Skeletal muscle tissue (tissue), 4 donors: ENCODE data around the gene MYL5. TPM values are rescaled to one million over a fixed set of nuclear protein-coding genes. Genes with fewer than 3 reads are reported as not detected.
A peak's percentile ranks its signal among the peaks of the same experiment; 100 is the strongest.
"Not testable (repeated sequence)": the region's sequence is repeated elsewhere in the genome, so short reads cannot be mapped to it uniquely, and the experiment has no call there.

Source experiments
- H3K27ac ChIP-seq: one replicate; pipeline ENCODE4 v1.7.0; 2013; ENCODE audit warnings: mild to moderate bottlenecking, low read depth, low read length, inconsistent platforms
- H3K27me3 ChIP-seq, 3 donors: one replicate each; pipeline ENCODE4 v1.7.0; 2013; ENCODE audit warnings: low read length in 3 of 3; ENCODE audit not compliant: control insufficient read depth in 3 of 3, insufficient read depth in 3 of 3
- H3K36me3 ChIP-seq, 3 donors: one replicate each; pipeline ENCODE4 v1.7.0; 2013; ENCODE audit warnings: low read length in 3 of 3; ENCODE audit not compliant: control insufficient read depth in 3 of 3, insufficient read depth in 3 of 3
- H3K4me1 ChIP-seq, 3 donors: one replicate each; pipeline ENCODE4 v1.7.0; 2013; ENCODE audit warnings: low read length in 3 of 3, mild to moderate bottlenecking in 3 of 3; ENCODE audit not compliant: control insufficient read depth in 3 of 3, insufficient read depth in 3 of 3
- H3K4me3 ChIP-seq, 3 donors: one replicate each; pipeline ENCODE4 v1.7.0; 2013; ENCODE audit warnings: low read length in 3 of 3
- H3K9ac ChIP-seq, 3 donors: one replicate each; pipeline ENCODE4 v1.7.0; 2013; ENCODE audit warnings: low read length in 3 of 3, mild to moderate bottlenecking in 3 of 3, moderate library complexity in 2 of 3, low read depth in 1 of 3
- H3K9me3 ChIP-seq, 3 donors: one replicate each; pipeline ENCODE4 v1.7.0; 2013; ENCODE audit warnings: low read length in 3 of 3; ENCODE audit not compliant: control insufficient read depth in 3 of 3
- total RNA-seq: library from RNA; depleted of rRNA; stranded (reverse); fragments of >200 nt; gene quantifications from one replicate; pipeline ENCODE4 v1.2.3, GENCODE V29; 2014
- donor health status: Osteomylitis.

The MYL5 gene
- total RNA-seq, 1 donor from 2014 or later, result 978 TPM

DNA sequence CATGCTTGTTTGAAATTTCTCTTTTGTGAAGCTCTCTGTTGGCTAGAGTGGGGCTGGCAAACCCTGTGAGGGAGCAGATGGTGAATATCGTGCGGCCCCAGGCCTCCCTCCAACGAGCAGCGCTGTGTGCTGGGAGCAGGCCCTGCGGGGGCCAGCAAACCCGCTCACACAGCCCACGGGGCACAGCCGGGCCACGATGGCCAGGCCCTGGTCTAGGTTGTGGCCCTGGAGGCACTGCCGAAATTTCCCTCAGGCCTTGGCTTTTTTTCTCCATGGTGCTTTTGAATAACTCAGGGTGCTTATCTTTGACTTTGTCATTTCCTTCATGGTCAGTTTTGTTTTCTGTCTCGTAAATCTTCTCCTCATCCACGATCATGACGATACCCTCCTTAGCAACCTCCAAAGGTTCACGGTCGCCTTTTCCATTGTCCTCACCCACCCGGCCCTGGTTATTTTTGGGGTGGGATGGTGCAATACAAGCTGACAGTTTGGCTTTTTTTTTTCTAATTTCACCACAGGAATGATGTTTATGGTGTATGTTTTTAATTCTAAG is 52.0 kb downstream of the MYL5 start:
- peak overlapping the region; percentile 40 for H3K27ac ChIP-seq
- H3K9ac ChIP-seq, result peak overlapping the region in 2 of 3 donors; percentile 23 to 50
- peaks cover 9 to 10% (median 9%) of the 10 kb centered on the region in 3 donors for H3K36me3 ChIP-seq
- H3K4me1 ChIP-seq, result peaks cover 9 to 15% (median 9%) of the 10 kb centered on the region in 3 donors
- H3K27me3 ChIP-seq, result no peaks in the 10 kb centered on the region
- no peak overlapping the region for H3K4me3 ChIP-seq
- H3K9me3 ChIP-seq, result no peaks in the 10 kb centered on the region

DNA sequence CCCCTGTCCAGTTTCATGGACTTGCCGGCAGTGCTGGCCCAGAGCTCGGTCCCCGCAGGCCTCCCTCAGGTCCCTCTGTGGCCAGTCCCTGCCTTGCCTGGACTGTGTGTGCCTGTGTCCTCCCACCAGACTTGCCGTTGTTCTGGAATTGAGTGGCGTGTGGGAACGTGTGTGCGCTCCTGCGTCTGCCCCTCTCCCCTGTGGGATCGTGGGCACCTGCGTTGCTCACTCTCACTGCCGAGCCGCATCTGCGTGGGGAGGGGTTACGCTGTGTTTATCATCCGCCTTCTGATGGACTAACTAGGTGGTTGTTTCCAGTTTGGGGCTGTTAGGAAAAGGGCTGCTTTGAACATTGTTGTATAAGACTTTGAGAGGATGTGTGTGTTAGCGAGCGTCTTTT is 52.5 kb downstream of the MYL5 start:
- H3K27me3 ChIP-seq, result no peaks in the 10 kb centered on the region
- no peaks in the 10 kb centered on the region for H3K9me3 ChIP-seq
- peaks cover 9 to 11% (median 9%) of the 10 kb centered on the region in 3 donors for H3K36me3 ChIP-seq
- H3K4me1 ChIP-seq, result peaks cover 9 to 13% (median 9%) of the 10 kb centered on the region in 3 donors
- no peak overlapping the region for H3K4me3 ChIP-seq
- peak overlapping the region in 2 of 3 donors; percentile 16 to 23 for H3K9ac ChIP-seq
- H3K27ac ChIP-seq, result no peak overlapping the region

DNA sequence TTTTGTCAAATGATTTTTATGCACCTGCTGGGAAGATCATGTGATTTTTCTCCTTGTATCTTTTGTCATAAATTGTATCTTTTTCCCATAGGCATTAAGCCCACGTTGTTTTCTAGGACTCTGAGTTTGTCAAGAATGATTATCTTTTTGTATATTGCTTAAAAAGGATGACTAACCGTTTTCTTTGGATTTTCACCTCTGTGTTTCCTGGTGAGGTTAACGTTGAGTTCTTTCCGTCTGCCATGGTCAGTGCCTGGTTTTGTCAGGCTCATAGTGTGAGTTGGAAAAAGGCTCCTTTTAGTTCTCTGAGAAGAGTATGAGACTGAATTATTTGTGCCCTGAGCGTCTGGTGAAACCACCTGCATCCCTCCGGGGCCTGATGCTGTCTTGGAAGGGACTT is 53.2 kb downstream of the MYL5 start:
- Histone ChIP-seq H3K36me3 (peaks cover 12 to 13% (median 12%) of the 10 kb centered on the region in 3 donors), H3K4me1 (peaks cover 9 to 13% (median 9%) of the 10 kb centered on the region in 3 donors), H3K27me3 (no peaks in the 10 kb centered on the region)

DNA sequence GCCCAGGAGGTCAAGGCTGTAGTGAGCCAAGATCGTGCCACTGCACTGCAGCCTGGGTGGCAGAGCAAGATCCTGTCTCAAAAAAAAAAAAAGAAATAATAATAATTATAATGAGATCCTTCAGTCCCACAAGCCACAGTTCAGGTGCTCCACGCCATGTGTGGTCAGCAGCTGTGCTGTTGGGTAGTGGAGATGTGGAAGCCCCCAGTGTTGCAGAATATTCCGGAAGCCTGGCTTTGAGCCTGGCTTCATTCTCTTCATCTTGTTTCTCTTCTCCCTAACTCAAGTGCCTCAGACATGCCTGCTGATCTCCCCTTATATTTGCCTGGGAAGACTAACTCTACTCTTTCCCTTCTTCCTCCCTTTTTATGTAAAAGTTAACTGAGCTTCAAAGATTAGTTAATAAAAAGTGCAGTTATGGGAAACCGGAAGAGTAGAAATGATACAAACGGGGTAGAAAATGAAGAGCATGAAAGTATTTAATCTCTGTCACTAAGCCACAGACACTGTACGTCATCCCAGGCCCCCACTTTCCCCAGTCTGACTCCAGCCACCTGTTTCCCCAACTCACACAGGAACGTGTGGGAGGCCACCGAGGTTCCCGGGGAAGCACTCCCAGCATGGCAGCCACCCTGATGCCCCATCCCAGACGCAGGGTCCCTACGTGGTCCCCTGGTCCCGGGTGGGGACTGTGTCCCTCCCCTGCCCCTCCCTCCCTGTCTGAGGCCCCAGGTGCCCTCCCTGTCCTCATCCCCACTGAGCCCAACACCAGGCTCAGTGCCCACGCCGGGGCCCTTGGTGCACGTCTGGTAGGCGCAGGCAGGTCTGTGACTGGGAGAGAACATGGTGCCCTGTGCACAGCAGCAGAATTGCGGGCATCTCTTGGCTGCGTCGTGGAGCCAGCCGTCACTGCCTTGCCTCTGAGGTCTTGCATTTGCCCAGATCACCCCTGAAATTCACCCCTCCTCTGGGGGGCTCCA is 55.3 kb downstream of the MYL5 start:
- Histone ChIP-seq H3K9me3 (no peaks in the 10 kb centered on the region), H3K4me3 (no peak overlapping the region), H3K9ac (no peak overlapping the region), H3K27ac (no peak overlapping the region), H3K36me3 (peaks cover 29 to 32% (median 30%) of the 10 kb centered on the region in 3 donors), H3K27me3 (no peaks in the 10 kb centered on the region), H3K4me1 (peaks cover 6 to 13% (median 9%) of the 10 kb centered on the region in 3 donors)

More for the DNA sequence above, 53.2 kb downstream of the MYL5 start:
- Histone ChIP-seq H3K4me3 (no peak overlapping the region), H3K27ac (no peak overlapping the region), H3K9ac (no peak overlapping the region), H3K9me3 (no peaks in the 10 kb centered on the region)

DNA sequence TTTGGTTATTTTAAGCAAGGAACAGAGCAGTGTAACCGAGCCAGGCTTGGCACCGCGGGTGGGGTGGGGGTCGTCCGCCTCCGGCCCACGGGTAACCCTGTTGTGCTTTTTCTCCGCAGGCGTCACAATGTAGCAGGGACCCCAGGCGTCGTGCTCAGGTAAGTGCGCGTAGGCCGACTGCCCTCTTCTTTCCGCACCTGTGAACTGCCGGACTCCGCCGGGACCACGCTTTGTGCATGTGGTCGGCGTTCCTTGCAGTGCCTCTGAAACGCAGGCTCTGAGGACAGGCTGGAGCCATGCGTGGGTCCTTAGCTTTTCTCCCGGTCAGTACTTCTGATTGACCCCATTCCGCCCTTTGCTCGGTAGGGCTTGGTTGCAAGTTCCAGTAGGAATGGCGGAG is 56.2 kb downstream of the MYL5 start:
- Histone ChIP-seq H3K27ac (no peak overlapping the region), H3K27me3 (no peaks in the 10 kb centered on the region), H3K9ac (no peak overlapping the region), H3K4me3 (no peak overlapping the region), H3K36me3 (peaks cover 37 to 41% (median 38%) of the 10 kb centered on the region in 3 donors), H3K4me1 (peaks cover 6 to 13% (median 9%) of the 10 kb centered on the region in 3 donors), H3K9me3 (no peaks in the 10 kb centered on the region)

DNA sequence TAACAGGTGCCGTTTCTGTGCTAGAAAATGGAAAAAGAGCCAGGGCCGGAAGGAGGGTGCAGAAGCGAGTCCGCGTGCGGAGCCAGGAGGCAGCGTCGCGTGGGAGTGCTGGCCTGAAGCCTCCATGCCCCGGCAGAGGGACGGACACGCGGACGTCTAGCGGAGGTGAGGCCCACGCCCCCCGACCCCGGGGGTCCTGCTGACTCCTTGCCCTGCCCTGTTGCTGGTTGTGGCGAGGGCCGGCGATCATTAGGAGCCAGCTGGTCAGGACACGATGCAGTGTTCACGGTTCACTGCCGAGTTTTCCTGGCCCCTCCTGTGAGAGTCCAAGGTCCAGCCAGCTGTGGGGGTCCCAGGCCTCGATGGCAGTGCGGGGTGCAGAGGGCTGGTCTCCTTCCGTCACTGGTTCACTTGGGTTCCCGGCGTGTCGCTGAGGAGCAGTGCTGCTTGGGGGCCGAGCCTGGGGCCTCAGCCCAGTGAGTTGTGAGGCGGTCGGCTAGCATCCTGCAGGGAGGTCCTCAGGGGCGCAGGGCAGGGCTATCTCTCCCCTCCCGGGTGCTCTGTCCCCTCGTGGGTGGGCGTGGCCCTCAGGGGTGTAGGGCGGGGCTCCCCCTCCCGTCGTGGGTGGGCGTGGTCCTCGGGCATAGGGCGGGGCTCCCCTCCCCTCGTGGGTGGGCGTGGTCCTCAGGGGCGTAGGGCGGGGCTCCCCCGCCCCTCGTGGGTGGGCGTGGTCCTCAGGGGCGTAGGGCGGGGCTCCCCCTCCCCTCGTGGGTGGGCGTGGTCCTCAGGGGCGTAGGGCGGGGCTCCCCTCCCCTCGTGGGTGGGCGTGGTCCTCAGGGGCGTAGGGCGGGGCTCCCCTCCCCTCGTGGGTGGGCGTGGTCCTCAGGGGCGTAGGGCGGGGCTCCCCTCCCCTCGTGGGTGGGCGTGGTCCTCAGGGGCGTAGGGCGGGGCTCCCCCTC is 56.9 kb downstream of the MYL5 start:
- not testable (repeated sequence) for H3K4me1 ChIP-seq, H3K27me3 ChIP-seq, H3K27ac ChIP-seq, H3K4me3 ChIP-seq, H3K9me3 ChIP-seq, H3K9ac ChIP-seq
- H3K36me3 ChIP-seq, result peaks cover 40 to 45% (median 40%) of the 10 kb centered on the region in 3 donors

Other genes with a start within 250 kb of the MYL5 start
- 8.4 TPM for gene ZNF721, start 175.4 kb upstream of the MYL5 start, total RNA-seq
- 27.1 TPM for gene PIGG, start 175.3 kb upstream of the MYL5 start, total RNA-seq
- gene TMEM271, start 98.2 kb upstream of the MYL5 start, total RNA-seq, result not detected
- gene PDE6B, start 49.0 kb upstream of the MYL5 start, total RNA-seq, result 8.9 TPM
- gene ATP5ME, start 266 bp upstream of the MYL5 start, total RNA-seq, result 220 TPM
- 4.2 TPM for gene SLC49A3, start 14.6 kb downstream of the MYL5 start, total RNA-seq
- 23.0 TPM for gene PCGF3, start 31.3 kb downstream of the MYL5 start, total RNA-seq
- not detected for gene CPLX1, start 151.6 kb downstream of the MYL5 start, total RNA-seq